ENCODE data around the gene ENG.
"Not testable (repeated sequence)": the region's sequence is repeated elsewhere in the genome, so short reads cannot be mapped to it uniquely, and the experiment has no call there.

Gene ENG

DNA sequence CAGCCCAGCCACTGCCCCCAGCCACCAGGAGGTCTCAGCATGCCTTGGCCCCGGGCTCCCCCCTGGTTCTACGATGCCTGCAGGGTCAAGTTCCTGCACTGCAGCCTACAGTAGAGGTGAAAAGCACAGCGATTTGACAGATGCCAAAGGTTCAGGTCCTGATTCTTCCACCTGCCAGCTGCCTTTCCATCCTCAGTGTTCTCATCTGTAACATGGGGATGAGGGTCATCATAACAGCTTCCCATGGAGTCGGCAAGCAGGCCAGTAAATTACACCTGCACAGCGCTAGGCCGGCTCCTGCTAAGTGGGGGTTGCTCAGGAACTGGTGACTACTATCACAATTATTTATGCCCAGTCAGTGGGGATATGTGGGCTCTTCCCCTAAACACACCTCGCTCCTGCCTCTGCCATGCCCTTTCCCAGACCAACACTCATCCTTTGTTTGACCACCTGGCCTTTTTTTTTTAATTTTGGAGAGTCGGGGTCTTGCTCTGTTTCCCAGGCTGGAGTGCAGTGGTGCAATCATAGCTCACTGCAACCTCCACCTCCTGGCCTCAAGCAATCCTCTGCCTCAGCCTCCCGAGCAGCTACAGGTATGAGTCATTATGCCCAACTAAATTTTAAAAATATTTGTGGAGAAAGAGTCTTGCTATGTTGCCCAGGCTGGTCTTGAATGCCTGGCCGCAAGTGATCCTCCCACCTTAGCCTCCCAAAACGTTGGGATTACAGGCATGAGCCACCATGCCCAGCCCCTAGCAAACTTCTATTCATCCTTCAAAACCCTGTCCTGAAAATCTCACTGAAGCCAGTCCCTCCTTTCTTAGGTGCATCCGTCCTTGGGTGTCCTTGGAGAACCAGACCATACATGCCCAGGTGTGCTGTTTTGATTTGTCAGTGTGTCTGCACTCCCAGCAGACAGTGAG is 6.4 kb downstream of the ENG start:
- in situ Hi-C loops (cut with MboI; ENCODE audit: low sequenced_read_pairs), result no loop called here

DNA sequence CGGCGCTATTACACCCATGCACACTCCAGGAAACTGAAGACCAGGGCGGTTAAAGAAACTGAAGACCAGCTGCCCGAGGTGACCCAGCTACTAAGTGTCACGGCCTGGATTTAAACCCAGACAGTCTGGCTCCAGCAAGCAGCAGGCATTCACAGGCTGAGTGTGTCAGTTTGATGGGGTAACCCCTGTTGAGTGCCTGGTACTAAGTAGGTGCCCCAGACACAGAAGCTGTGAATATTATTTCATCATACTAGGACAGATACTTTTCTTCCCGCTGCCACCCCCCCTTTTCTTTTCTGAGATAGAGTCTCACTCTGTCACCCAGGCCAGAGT is 7.3 kb downstream of the ENG start:
- in situ Hi-C loops (cut with MboI; ENCODE audit: low sequenced_read_pairs), result no loop called here

DNA sequence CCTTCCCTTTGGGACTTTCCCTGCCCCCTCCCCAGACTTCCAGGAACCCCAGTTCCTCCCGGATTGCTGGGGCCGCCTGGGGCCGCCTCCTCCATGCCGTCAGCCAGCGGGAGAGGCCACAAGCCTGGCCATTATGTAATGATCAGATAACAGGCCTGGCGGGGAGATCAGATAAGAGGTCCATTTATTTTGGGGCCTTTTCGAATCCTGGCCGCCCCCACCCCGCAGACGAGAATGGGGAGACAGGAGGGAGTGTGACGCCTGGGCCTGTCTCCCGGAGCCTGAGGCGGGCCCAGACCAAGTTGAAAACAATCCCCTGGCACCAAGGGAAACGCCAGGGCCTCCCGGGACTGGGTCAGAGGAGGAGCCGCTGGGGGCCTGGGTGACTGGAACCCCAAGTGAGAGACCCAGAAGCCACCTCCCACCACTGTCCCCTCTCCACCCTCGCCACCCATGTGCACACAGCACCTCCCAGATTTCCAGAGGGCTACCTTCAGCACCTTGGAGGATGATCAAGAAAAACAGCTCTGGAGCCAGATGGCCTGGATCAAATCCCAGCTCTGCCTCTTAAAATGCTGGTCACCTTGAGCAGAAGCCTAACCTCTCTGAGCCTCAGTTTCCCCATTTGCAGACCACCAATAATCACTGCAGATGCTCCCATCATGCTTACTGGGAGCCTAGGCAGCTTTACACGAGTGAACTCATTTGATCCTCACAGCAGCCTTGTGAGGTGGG is 7.8 kb downstream of the ENG start:
- in situ Hi-C loops (cut with MboI; ENCODE audit: low sequenced_read_pairs), result no loop called here

DNA sequence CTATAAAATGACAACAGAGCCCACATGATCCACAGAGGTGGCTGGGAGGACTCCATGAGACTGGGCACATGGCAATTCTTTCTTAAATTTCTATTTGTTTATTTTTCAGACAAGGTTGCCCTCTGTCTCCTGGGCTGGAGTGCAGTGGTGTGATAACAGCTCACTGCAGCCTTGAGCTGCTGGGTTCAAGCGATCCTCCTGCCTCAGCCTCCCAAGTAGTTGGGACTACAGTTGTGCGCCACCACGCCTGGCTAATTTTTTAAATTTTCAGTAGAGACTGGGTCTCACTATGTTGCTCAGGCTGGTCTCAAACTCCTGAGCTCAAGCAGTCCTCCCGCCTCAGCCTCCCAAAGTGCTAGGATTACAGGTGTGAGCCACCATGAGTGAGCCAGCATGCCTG is 8.8 kb downstream of the ENG start:
- in situ Hi-C loops (cut with MboI; ENCODE audit: low sequenced_read_pairs), result not testable (repeated sequence)

DNA sequence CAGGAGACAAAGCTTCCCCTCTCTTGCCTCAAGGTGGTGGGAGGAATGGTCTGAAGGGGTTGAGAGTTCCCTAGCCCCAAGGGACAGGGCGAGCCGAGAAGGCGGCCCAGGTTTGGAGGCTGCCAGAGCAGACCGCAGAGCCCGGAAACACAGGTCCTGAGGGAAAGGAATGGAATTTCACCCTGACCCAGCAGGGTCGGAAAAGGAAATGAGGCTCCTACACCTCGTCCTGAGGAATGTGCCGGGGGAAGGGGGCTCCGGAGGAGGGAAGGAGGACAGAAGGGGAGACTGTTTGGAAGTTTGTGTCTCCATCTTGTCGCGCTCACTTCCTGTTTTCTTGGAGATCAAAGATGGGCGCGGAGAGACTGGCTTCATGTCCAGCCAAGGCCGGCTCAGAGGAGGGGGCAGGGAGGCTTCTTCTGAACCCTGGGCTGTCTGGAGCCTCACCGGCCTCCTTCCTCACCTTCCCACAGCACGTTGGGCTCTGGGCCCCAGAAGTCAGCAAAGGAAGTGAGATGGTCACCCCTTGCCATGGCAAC is 9.6 kb downstream of the ENG start:
- in situ Hi-C loops (cut with MboI; ENCODE audit: low sequenced_read_pairs), result no loop called here

DNA sequence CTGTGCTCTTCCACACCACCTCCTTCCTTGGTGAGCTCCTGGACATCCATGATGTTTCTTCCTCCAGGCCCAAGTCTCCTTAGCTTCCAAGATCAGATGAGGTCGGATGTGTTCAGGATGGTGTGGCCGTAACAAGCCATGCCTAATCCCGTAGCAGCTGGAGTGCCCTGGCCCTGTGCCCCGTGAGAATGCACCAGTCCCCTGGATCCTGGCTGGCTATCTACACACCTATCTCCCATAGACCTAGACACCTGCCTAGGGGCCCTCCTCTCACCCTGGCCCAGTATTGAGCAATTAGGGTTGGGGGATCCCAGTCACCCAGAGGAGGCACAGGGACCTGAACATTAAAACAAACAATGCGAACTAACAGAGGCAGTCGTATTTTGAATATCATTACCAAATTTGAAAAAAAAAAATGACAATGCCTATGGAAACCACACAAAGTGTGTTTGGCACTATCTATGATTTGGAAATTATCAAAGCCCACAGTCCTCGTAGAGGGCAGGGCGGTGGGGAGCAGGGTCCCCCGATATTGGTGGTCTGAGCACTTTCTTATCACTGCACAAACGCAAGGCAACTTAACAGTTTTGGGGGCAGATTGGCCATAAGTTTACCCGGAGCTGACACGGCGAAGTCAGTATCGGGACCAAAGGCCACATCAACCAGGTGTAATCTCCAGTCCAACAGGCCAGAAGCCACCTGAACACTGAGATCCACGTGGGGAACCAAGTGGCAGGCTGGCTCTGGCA is 13.2 kb downstream of the ENG start:
- in situ Hi-C loops (cut with MboI; ENCODE audit: low sequenced_read_pairs), result no loop called here

DNA sequence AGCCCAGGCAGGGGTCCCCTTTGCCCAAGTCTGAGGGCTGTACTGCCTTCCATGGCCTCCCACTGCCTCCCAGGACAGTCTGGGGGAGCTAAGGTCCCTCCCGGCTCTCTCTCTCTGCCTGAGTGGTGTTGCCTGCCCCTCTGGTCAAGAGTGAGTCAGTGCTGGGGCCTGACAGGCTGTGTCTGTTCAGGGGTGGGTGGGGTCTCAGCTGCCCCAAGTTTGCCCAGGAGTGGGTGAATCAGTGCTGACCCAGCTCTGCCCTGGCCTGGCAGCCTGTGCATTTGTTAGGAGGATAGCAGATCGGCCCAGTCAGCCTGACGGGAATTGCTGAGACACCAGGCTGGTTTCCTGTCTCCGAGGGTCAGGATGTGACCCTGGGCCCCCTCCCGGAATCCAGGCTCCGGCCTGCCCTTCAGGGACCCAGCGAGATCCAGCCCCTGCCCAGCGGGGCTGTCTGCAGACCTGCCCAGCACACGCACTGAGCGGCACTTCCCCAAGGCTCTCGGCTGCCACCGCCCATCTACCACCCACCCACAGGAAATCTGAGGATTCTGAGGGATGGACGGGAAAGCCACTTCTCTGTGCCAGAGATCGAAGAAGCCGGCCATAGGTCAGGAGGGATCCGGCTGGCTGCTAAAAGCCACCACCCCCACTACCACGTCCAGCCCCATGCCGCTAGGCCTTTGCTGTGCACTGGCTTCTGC is 15.9 kb downstream of the ENG start:
- in situ Hi-C loops (cut with MboI; ENCODE audit: low sequenced_read_pairs), result no loop called here

DNA sequence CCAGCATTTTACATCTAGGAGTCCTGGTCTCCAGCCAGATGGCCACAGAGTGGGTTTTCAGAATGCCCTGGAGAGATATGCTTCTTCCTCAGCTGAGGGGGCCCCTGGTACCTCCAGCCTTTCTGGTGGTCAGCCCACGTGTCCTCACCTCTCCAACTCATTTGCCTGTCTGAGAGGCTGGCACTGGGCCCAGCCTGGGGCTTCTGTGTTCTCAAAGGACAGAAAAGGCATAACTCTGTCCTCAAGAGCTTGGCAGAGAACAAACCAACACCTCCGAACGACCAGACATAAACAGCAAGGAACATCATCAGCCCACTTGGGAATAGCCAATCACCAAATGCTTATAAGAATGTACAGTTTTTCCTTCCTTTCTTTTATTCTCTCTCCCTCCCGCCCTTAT is 17.1 kb downstream of the ENG start:
- in situ Hi-C loops (cut with MboI; ENCODE audit: low sequenced_read_pairs), result no loop called here

DNA sequence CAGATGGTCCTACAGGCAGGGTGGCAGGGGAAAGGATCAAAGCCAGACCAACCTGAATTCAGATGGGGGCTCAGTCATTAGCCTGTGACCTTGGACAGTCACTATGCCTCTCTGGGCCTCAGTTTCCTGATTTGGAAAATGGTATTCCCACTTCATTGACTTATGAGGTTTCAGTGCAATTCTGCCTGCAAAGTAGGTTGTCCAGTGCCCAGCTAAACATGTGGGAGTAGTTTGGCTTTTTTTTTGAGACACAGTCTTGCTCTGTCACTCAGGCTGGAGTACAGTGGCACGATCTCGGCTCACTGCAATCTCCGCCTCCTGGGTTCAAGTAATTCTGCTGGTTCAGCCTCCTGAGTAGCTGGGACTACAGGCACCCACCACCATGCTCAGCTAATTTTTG is 17.9 kb downstream of the ENG start:
- in situ Hi-C loops (cut with MboI; ENCODE audit: low sequenced_read_pairs), result not testable (repeated sequence)

DNA sequence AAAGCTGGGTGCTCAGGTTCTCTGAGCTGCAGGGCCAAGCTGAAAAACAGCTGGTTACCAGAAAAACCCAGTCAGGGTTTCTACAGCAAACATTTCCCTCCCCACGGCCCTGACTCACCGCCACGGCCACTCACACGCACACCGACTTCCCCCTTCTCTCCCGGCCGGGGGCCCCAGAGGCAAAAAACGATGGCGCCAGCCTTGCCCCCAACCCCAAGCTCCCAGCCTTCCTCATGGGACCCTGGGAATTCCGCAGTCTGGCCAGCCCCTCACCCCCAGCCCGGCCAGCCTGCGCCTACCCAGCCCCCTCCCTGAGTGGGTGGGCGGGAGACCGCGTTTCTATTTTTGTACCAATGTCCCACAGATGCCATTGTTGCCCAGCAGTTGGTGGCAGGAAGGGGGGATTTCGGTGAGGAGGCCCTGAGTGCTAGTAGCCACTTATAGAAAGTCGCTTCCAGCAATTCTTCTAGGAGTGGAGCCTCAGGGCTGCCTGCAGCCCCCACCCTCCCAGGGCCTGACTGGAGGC is 18.4 kb downstream of the ENG start:
- in situ Hi-C loops (cut with MboI; ENCODE audit: low sequenced_read_pairs), result no loop called here

DNA sequence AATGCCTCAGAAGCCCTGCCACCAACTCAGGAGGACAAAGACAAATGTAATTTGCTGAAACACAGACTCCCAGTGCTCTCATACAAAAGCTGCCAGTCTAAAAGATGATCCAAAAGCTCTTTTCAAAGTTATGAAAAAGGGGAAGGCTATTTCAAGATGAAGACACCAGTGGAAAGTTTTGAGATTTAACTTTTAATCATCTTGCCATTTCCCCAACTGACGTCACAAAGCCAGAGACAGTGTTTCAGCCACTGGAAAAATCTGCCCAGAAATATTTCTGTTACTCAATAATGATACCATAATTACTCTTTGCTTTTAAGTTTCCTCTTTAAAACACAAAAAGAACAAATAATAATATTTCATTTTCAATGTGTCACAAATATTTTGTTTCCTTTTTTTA is 20.9 kb downstream of the ENG start:
- in situ Hi-C loops (cut with MboI; ENCODE audit: low sequenced_read_pairs), result no loop called here

DNA sequence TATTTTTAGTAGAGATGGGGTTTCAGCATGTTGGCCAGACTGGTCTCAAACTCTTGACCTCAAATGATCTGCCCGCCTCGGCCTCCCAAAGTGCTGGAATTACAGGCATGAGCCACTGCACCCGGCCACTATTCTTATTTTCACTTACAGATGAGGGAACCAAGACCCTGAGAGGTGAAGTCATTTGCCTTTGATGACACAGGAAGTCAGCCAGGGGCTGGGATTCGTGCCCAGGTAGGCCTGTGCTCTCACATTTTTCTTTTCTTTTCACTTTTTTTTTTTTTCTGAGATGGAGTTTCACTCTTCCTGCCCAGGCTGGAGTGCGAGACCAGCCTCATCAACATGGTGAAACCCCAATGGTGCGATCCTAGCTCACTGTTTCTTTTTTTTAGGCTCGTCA is 22.2 kb downstream of the ENG start:
- in situ Hi-C loops (cut with MboI; ENCODE audit: low sequenced_read_pairs), result no loop called here

DNA sequence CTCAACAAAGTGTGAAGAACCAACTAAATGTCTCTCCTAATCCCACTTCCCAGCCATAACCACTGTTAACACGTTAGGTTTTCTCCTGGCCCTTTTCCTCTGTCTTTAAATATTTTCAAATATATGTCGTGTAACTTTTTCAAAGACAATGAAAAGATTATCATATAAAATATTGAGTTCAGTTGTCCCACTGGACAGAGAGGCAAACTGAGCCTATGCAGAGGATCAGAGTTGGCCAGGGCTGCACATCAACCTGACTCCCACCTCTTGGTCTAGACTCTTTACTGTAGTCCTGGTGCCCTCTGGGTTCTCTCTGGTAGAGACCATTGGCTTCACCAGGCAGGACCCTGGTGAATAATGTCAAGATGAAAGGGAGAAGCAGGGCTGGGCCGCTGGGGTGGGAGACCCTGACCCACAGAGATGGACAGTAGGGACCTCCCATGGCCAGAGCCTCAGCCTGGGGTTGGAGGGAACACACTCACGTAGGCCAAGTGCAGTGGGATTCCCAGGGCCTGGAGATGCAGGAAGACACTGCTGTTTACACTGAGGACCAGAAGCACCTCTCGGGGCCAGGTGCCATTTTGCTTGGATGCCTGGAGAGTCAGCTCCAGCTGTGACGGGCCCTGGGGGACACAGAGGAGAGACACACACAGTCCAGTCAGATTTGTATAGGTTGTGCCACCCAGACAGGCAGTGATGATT is 25.1 kb downstream of the ENG start:
- in situ Hi-C loops (cut with MboI; ENCODE audit: low sequenced_read_pairs), result no loop called here

DNA sequence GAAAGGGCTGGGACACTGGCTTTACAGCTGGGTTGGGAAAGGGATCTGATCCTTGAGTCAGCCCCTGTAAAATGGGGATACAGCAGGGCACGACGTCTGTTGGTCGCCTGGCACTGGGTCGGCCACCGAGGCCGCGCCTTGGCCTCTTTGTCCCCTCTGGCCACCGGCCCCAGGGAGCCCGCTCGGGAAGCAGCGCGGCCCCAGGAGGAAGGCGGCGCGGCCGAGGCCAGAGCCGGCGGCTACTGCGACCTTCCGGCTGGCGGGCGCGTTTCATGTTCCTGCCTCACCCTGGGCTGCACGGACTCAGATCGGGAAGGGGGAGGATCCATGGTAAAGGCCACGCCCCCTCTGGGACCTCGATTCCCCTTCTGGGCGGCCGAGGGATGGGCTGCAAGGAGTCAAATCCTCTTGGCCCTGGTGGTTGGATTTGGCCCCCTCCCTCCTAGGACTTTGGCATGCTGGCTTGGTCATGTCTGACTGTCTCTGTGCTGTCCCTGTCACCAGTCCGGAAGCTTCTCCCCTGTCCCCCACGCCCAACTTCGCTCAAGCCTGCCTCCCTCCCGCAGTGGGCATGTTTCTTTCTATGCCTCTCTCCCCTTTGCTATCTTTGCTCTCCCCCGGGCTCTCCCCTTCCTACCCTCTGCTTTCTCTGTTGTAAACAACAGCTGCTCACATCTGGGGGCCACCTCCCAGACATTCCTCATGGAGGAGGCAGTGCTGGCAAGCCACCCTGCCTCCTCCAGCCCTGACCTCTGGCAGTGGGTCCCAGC is 26.0 kb downstream of the ENG start:
- in situ Hi-C loops (cut with MboI; ENCODE audit: low sequenced_read_pairs), result no loop called here

DNA sequence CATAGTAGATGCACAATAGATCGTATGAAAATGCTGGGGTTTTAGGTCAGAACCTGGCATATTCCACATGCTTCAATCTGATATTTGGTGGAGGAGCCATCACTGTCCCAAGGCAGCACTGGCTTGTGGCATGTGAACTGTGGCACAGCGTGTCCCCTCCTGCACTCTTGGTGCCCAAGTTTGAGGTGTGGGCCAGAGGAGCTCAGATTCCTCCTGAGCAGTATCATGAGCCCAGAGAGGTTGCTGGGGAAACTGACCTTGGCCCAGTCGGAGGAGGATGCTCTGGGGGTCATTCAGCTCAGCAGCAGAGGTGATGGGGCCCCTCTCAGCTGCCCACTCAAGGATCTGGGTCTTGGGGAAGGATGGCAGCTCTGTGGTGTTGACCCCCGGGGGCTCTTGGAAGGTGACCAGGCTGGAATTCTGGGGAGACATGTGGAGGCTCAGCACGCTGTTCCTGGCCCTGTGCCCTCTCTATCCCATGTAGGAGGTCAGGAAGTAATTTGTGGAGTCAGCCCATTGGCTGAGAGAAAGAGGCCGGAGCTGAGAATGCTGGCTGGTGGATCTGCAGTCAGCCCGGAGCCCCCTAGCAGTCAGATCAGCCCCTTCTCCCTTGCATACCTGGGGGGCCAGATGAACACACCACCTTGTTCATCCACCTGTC is 28.1 kb downstream of the ENG start:
- in situ Hi-C loops (cut with MboI; ENCODE audit: low sequenced_read_pairs), result no loop called here

DNA sequence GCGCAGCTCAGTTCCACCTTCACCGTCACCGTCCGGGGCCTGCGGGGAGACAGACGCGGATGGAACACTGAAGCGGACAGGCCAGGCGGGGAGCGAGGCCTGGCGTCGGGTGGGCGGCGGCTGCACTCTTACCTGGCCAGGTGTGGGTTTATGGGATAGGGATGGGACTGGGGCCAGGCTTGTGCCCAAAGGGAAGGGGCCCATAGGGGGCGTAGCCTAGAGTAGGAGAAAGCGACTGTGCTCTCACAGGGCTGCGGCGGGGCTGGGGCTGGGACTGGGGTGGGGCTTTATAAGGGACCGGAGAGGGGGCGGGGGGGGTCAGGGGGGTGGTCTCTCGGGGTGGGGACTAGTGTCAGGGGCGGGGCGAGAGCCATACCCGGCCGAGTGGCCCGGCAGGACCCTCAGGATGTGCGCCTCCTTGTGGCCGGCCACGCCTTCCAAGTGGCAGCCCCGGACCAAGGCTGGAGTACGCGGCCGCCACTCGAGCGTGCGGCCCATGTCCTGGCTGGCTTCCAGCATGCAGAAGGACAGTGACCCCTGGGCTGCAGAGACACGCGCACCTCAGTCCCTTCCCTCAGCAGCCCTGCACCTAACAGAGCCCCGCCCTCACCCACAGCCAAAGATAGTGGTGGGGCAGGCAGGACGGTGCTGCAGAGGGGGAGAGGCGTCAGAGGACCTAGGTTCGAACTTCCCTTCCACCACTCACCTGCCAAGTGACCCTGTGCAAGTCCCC is 29.0 kb downstream of the ENG start:
- in situ Hi-C loops (cut with MboI; ENCODE audit: low sequenced_read_pairs), result no loop called here

DNA sequence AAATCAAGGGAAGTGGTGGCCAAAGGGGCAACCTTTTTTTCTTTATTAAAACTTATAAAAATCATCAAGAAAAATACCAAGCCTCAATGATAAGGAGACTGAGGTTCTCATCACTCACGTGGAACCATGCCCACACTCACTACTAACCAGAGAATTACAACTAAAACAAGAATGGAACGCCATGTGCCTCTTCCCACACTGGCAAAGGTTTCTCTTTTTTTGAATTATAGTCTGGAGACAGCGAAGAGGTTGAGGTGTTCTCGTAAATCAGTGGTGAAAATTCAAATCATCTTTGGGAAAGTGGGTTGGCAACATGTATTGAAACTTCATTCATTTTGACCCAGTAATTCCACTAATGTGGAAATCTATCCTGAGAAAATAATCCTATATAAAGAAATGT is 32.4 kb downstream of the ENG start:
- in situ Hi-C loops (cut with MboI; ENCODE audit: low sequenced_read_pairs), result no loop called here

DNA sequence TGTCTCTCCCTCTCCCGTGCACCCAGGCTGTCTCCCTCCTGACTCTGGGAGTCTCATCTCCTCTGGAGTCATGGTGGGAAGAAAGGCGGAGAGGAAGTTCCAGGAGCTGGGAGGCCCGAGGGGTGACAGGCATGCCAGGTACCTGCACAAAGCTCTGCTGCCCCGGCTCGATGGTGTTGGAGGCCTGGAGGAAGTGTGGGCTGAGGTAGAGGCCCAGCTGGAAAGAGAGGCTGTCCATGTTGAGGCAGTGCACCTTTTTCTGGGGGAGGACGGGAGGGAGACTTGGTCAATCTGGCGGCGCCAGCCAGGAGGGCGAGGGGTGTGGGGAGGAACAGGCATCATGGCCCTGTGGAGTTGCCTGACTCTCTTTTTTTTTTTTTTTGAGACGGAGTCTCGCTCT is 35.9 kb downstream of the ENG start:
- in situ Hi-C loops (cut with MboI; ENCODE audit: low sequenced_read_pairs), result no loop called here

Data from HL-60/S4 (cell line).